Measurements from ENCODE around the gene SPPL3.
A peak's percentile ranks its signal among the peaks of the same experiment; 100 is the strongest.
"Not testable (repeated sequence)": the region's sequence is repeated elsewhere in the genome, so short reads cannot be mapped to it uniquely, and the experiment has no call there.

The SPPL3 gene

DNA sequence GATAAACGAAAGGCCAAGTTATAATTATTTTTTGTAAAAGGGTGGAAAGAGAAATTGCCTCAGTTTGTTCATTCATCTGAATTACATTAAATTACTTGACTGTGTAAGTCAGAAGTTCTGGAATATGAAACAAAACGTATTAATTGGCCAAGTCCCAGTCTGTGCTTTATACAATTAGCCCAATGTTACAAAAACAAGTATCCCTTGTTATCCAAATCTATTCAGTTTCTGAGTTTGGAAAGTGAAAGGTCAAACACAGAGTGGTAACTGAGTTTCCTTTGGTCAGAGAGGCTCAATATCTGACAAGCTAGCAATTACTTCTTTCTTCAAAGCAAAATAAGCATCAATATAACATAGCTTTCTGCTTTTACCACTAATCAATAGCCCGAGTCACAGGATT is 62.6 kb downstream of the SPPL3 start:
- DNase-seq, result no peak

DNA sequence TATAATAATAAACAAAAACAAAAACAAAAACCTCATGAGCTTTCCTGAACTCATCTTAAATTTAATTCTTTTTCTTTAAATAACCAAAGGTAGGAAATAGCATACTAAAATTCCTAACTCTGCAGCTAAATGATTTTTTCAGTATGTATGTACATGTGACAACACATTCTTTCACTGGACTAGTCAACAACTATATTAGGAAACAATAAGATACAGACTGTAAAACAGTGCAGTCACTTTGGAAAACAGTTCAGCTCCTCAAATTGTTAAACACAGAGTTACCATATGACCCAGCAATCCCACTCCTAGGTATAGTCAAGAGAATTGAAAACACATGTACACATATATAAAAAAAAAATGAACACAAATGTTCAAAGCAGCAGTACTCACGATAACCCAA is 64.7 kb downstream of the SPPL3 start:
- no peak for DNase-seq

DNA sequence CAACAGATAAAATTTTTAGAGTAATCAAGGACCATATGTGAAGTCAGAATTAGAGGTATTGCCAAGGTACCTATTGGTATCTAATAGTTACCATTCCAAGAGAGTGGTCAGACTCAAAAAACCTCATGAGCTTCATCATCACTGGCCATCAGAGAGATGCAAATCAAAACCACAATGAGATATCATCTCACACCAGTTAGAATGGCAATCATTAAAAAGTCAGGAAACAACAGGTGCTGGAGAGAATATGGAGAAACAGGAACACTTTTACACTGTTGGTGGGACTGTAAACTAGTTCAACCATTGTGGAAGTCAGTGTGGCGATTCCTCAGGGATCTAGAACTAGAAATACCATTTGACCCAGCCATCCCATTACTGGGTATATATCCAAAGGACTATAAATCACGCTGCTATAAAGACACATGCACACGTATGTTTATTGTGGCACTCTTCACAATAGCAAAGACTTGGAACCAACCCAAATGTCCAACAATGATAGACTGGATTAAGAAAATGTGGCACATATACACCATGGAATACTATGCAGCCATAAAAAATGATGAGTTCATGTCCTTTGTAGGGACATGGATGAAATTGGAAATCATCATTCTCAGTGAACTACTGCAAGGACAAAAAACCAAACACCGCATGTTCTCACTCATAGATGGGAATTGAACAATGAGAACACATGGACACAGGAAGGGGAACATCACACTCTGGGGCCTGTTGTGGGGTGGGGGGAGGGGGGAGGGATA is 65.4 kb downstream of the SPPL3 start:
- DNase-seq, result not testable (repeated sequence)

DNA sequence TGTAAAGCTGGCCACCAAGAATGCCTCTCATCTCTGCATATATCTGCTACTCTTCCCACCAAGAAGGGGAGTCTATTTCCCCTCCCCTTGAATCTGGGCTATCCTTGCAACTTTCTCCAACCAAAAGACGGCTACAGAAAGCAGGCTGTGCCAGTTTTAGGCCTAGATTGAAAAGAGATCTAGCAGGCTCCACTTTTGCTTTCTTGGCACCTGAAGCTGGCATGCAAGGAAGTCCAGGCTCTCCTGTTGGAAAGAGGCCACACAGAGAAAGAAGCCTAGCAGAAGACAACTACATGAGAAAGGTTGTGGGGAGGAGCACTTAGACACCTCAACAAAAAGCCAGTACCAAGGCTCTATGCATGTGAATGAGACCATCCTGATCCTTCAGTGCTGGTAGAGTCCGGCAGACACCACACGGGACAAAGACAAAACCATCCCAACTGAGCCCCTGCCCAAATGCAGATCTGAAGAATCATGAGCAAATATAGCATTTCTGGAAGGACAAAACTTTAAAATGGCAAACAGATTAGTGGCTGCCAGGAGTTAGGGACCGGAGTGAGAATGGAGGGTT is 68.0 kb downstream of the SPPL3 start:
- no peak for DNase-seq

DNA sequence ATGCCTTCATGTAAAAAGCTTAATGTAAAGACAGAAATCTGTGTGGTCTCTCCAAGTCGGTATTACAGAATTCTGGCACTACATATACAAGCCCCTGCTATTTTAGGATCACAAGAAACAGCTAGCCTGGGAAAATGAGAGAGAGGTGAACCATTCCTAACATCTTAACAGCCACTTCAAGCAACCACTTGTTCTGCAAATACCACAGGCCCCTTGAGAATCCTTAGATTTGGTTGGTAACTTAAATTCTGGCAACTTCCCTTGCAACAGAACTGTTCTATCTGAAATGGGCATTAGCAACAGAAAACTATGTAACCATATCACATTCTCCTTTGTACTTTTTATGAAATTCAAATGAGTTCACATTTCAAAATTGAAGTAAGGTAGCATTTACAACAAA is 68.5 kb downstream of the SPPL3 start:
- no peak for DNase-seq

DNA sequence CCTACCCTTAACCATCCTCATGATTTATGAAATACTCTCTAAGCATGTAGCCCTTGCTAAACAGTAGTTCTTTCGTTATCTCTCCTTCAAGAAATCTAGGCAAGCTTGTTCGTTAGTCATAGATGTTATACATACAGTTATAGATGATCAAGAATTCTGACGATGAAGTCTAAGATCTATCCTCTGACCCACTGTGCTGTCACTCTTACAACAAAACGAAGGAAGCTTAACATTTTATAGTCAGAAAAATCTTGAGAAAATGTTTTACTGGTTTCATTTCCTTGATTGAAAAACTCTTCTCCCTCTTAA is 68.9 kb downstream of the SPPL3 start:
- peak; percentile 60 for DNase-seq

DNA sequence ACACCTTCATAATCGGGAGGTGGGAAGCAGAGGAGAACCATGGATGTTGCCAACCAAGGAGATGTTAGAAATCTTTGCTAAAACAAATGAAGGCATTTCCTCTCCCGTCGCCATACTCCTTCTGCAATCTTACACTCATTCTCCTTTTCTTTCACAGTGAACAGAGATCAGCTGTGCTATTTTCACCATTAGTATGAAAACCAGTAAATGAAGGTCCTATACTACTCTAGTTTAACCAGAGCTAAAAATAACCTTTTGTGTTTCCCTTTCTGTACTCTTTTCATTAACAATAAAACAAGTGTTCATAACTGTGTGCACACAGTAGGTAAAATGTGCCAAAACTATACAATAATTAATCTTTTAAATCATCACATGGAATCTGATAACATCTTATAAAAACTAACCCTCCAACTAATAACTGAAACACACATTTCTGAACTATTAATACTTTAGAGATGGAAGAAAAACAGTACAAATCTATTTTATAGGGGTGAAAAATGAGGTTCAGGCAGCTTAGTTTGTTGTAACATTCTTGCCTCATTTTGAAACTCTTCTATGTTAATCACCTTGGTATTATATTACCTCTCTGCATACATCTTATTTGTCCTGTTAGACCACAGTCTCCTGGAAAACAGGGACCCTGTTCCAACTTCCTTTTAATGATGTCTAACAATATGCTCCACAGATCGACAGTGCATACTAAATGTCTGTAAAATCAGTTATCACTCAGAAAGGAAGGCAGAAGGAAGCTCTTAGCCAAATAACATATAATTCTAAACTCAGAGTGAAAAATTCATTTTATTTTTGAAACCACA is 69.5 kb downstream of the SPPL3 start:
- DNase-seq, result no peak

DNA sequence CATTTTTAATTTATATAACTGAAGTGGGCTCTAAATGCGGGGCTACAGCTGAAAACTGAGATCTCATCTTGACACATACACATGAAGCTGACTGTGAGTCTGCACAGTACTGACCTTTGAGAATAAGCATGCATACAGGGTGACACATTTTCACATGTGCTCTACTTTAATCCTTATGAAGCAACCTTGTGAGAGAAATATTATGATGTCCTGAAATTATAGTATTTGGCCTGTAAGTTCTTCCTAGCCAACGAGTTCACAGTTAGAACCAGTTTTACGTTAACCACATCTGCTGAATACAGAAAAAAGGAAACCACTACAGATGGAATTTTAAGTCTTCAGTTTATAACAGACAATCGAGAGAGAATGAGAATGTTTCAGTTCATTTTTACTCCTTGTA is 70.3 kb downstream of the SPPL3 start:
- peak; percentile 71 for DNase-seq

DNA sequence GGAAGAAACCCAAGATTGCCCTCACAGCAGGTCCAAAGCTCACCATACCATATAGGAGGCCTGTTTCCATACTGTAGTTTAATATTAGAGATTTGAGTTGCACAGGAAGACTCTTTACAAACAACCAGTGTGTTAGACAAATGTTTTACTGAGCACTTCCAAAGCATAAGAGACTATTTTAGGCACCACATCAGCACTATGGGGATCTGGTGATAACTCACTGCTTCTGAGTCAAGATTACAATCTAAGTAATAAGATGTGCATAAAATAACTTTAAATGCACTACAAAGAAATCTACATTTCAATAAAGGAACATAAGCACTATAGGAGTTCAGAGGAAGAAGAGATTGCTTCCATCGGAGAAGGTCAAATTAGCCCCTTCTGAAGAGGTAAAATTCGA is 71.4 kb downstream of the SPPL3 start:
- no peak for DNase-seq

DNA sequence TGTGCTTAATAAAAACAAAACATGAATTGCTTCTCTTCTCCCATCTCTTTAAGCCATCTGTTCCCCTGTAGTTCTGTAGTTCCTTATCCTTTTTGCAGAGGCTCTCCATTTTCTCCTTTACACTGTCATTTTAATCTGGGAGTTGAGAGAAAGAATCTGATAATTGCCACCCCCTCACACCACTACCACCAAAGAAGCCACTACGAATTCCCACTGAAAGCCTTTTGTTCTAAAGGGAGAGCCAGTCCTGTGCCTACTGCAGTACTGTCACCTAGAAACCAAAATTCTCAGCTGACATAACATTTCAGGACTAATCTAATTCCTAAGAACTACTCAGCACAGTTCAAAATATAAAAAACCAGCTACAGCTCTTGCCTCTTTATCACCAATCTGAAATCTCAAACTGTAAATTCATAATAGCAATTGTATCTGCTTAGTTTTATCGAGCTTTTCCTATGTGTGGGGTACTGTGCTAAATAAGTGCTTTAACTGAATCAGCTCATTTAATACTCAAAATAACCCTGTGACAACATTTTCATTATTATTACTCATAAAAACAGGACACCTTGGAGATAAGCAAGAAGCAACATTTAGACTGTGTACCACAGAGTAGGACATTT is 72.4 kb downstream of the SPPL3 start:
- no peak for DNase-seq

DNA sequence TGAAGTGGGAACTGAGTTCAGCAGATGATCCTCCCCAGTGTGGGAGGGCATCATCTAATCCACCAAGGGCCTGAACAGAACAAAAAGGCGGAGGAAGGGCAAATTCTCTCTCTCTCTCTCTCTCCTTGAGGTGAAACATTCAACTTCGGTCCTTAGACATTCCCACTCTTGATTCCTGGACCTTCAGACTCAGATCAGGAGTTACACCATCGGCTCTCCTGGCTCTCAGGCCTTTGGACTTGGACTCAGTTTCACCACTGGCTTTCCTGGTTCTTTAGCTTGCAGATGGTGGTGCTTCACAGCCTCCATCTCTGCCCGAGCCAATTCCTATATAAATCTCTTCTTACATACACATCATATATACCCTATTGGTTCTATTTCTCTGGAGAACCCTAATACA is 73.2 kb downstream of the SPPL3 start:
- DNase-seq, result no peak

DNA sequence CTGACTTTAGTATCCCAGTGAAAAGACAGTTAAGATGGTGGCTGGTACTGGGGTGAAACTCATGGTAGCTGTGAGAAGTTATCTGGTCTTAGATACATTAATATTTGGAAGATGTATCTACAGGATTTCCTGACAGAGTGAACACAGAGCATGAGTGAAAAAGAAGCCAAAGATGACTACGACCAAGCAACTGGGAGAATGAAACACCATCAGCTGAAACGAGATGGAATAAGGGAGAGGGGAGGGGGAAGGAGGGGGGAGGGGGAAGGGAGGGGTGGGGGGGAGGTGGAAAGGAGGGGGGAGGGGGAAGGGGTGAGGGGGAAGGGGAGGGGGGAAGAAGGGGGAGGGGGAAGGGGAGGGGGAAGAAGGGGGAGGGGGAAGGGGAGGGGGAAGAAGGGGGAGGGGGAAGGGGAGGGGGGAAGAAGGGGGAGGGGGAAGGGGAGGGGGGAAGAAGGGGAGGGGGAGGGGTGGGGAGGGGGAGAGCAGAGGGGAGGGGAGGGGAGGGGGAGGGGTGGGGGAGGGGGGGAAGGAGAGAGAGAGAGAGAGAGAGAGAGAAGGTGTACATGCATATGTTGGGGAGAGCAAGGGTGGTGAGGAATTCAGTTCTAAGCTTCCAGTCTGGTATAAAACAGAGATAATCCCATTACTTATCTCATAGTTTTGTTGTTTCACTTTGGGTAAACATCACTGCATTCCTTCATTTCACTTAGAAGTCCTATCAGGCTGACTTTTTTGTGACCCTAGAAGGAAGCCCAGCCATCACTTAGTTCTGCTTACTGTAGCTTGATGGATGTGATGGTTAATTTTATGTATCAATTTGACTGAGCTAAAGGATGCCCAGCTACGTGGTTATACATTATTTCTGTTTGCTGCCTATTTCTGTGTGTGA is 73.9 kb downstream of the SPPL3 start:
- no peak for DNase-seq

DNA sequence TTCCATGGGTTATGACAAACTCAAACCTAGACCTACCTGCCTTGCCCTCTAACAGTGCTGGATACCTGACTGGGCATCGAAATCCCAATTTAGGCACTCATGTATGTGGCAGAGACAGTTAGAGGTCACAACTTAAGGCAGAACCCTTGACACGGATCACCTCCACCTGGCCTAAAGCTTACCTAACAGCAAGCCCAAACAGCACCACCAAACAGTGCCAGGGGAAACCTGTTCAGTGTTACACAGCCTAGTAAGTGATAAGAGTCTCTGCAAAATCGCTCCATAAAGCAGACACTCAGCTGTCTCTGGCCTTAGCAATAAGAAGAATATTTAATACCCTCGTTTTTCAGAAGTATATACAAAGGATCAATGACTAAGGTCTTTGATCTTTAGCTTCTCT is 77.8 kb downstream of the SPPL3 start:
- DNase-seq, result no peak

DNA sequence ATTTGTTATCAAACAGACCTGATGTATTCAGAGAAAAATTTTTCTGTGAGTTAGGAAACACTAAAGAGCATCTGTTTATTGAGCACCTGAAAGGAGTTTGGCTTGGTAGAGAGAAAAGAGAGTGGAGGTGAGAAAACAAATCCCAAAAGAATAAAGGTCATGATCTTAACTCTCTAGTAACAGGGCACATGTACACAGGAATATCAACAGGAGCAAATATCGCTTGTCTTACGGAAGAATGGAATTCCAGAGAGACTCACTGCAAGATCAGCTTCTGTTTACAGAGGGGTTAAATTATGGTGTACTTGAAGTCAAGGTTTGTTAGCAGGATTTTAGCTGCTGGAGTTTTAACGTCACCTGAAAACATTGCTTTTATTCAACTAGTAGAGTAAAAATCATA is 78.8 kb downstream of the SPPL3 start:
- DNase-seq, result no peak

DNA sequence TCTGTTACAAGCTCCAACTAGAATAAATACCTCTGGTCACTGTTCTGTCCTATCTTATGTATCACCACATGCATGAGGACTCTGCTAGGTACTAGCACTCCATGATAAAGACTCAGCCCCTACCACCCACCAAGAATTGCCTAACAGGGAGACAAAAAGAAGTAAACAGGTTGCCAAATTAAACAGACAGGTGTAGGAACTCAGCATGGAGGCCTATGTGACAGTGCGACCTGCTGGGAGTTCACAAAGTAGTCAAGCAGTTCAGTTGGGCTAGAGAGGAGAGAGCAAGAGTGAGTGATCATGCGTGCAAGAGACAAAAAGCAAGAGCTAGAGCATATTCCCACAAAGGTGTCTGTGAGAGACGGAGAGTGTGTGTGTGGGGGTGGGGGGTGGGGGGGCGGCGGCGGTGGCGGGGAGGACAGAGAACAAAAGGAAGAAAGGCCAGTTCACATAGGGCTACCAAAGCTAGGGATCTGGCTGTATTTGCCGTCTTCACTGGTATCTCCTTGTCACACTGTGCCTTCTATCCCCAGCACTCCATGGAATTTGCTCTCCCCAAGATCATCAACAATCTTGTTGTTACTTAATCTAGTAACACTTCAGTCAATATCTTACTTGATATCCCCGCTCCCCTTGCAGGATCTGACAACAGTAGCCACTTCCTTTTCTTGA is 81.2 kb downstream of the SPPL3 start:
- DNase-seq, result no peak

DNA sequence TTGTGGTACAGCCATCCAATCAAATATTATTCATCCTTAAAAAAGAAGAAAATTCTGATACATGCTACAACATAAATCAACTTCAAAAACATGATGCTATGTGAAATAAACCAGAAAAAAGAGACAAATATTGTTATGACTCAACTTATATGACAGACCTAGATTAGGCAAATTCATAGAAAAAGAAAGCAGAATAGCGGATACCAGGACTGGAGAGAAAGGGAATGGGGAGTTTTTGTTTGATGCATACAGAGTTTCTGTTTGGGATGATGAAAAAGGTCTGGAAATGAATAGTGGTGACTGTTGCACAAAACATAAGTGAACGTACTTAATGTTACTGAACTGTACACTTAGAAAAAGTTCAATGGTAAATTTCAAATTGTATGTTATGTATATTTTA is 82.3 kb downstream of the SPPL3 start:
- peak; percentile 57 for DNase-seq

DNA sequence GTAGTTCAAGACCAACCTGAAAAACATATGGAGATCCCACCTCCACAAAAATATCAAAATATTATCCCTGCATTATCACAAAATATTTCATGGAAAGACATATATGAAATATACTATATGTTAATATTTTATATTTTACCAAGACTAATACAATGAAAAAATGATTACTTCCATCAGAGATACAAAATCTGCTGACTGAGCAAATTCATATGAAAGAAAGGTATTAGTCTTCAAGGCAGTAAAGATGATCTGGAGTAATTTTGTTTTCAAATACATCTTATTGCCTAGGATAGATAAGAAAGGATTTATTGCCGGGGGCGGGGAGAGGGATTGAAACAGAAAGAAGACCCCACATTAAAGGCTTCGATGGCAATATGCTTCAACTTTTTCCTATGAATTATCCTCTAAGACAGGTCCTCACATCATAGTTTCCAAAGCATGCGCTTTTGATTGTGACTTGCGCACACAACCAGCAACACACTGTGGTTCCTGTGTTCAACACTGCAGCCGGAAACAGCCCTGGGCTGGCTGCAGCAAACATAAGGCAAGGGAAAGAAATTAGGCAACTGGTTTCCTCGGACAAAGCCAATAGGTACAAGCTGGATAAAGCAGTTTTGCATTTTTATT is 83.2 kb downstream of the SPPL3 start:
- DNase-seq, result no peak

DNA sequence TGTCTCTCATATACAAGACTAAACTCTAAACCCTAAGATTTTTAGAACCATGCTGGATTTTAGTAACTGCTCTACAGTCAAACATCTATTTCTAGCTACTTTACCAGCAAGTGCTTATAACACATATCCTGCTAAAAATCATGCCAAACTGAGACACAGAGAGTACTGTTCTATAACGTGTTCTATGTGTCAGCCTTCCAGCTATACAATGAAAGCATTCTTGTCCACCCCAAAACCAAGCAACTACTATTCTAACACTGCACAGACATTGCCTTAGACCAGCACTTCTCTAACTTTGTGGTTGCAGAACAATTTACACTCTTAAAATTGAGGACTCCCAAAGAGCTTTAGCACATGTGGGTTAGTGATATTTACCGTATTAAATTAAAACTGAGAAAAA is 85.7 kb downstream of the SPPL3 start:
- no peak for DNase-seq

DNA sequence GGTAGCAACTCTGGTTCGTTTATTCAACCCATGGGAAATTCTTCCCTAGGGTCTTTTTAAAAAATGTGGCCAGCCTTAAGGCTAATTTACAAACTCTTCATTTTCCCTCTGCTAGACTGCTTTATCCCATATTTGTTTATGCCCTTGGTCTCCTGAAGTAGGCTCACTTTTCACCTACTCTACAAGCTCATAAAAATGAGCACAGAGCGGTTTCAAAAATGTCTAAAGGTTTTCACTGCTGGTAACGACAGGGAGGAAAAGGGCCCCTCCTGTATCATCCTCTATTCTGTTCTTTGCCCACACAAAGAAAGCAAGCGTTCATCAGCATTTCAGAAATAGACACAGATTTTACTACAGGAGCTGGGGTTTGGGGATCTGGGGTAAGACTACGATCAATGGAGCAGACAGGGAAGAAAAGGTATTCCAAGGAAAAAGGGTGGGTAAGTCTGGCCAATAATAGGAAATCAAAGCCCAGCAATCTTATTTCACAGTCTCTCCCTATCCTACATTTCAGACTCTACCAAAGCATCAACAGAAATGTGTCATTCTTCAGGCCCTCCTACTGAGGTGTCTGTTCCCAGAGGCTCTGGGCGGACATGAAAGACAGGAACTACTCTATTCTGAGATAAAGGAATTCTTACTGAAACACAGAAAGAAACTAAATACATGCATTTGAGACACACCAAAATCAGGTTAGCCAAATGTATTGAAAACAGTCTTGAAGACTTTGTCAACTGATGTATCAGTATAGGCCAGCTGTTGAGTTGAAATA is 86.4 kb downstream of the SPPL3 start:
- no peak for DNase-seq

DNA sequence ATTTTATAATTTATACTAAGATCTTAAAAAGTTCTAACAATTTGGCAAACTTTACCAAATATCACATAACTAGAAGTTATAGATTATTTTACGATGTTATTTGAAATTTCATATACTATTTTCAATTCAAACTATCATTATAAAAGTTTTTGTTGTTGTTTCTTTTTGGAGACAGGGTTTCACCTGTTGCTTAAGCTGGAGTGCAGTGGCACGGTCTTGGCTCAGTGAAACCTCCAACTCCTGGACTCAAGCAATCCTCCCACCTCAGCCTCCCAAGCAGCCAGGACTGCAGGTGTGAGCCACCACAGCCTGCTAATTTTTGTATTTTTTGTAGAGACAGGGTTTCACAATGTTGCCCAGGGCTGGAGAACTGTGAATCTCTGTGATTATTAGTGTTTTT is 87.8 kb downstream of the SPPL3 start:
- no peak for DNase-seq

DNA sequence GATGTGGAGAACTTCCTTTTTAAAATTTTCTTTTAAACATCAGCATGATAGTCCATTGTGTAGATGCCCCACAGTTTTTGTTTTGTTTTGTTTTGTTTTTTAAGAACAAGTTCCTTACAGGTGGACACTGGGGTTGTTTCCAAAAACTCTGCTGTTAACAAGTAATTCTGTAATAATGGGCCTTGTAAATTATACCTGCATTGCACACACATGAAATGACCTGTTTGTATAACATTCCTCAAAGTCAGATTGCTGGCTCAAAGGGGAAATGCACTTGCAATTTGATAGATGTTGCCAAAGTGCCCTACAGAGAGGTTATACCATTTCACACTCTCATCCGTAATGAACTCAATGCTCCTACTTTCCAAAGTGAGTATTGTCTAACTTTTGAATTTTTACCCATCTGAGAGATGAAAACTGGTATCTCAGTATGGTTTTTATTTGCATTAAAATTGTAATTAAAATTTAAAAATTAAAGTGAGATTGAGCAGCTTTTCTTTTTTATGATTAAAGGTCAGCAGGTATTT is 89.2 kb downstream of the SPPL3 start:
- no peak for DNase-seq

All from suppressor macrophage treated with lipopolysaccharide for 4 hours (primary cell).